Natural killer cell (primary cell): Measurements from ENCODE around the gene KLHL20. TPM values are rescaled to one million over a fixed set of nuclear protein-coding genes. Genes with fewer than 3 reads are reported as not detected.

Source experiments
- ATAC-seq, 3 donors: fragments of 150-1000 bp in 2 of 3; fragments of 200-7000 bp in 1 of 3; cut with Tn5 transposase; 1 replicate in 1 of 3; 2 replicates in 2 of 3; pipeline ENCODE4 v1.10.0; 2021; ENCODE audit warnings: mild to moderate bottlenecking in 2 of 3, moderate library complexity in 2 of 3
- DNase-seq, 2 donors: peaks; one replicate each; pipeline versions ENCODE4 v3.0.0 to v3.0.0-alpha.2; 2013 to 2021; ENCODE audit warnings: mixed read lengths in 1 of 2
- H3K27ac ChIP-seq: one replicate; pipeline ENCODE4 v1.5.1; 2013; ENCODE audit warnings: mild to moderate bottlenecking, low read length
- H3K27me3 ChIP-seq: one replicate; pipeline ENCODE4 v1.6.1; 2013; ENCODE audit warnings: low read length; ENCODE audit not compliant: control insufficient read depth, insufficient read depth
- H3K36me3 ChIP-seq: one replicate; pipeline ENCODE4 v1.6.1; 2013; ENCODE audit warnings: low read length; ENCODE audit not compliant: control insufficient read depth, insufficient read depth
- H3K4me1 ChIP-seq: one replicate; pipeline ENCODE4 v1.6.1; 2013; ENCODE audit warnings: low read length; ENCODE audit not compliant: control insufficient read depth, insufficient read depth
- H3K4me3 ChIP-seq: one replicate; pipeline ENCODE4 v1.5.1; 2013; ENCODE audit warnings: low read length
- H3K9me3 ChIP-seq: one replicate; pipeline ENCODE4 v1.6.1; 2013; ENCODE audit warnings: low read length; ENCODE audit not compliant: control insufficient read depth, insufficient read depth
- H3K27ac Mint-ChIP-seq, 2 donors: one replicate each; pipeline ENCODE4 v1.8.0; 2022; ENCODE audit warnings: mild to moderate bottlenecking in 2 of 2, mixed read lengths in 2 of 2, moderate library complexity in 1 of 2
- H3K27me3 Mint-ChIP-seq, 2 donors: one replicate each; pipeline ENCODE4 v1.8.0; 2022; ENCODE audit warnings: low read depth in 2 of 2, mixed read lengths in 2 of 2
- H3K36me3 Mint-ChIP-seq: one replicate; pipeline ENCODE4 v1.8.0; 2022; ENCODE audit warnings: mixed read lengths
- H3K4me1 Mint-ChIP-seq, 2 donors: one replicate each; pipeline ENCODE4 v1.8.0; 2022; ENCODE audit warnings: mixed read lengths in 2 of 2
- H3K4me3 Mint-ChIP-seq: one replicate; pipeline ENCODE4 v1.8.0; 2022; ENCODE audit warnings: mild to moderate bottlenecking, moderate library complexity, mixed read lengths
- H3K9me3 Mint-ChIP-seq, 2 donors: one replicate each; pipeline ENCODE4 v1.8.0; 2022; ENCODE audit warnings: mixed read lengths in 2 of 2
- WGBS: methylation state at CpG from one replicate; pipeline ENCODE4 v1.1.7; 2013; ENCODE audit warnings: missing lambda C conversion rate; ENCODE audit not compliant: insufficient coverage; 5-methylcytosine and 5-hydroxymethylcytosine counted together
- intact Hi-C: fragments of 100-400 bp; cut with micrococcal nuclease; formaldehyde crosslinking; loops from one replicate; pipeline ENCODE4 v1.14.2; 2022
- total RNA-seq, 4 donors: library from RNA; stranded (reverse); fragments of 120-200 nt in 1 of 4; gene quantifications; one replicate each; pipeline versions ENCODE4 v1.2.3 to v1.2.4, GENCODE V29; 2013 to 2022
- TF ChIP-seq, protein P1 (sequence below): fragments of 200-600 bp; IDR thresholded peaks from one replicate; pipeline ENCODE4 v1.8.0; 2022; ENCODE audit warnings: antibody characterized with exemption

KLHL20 gene
- total RNA-seq, 3 donors from 2014 or later (not counting 1 experiment from before 2014, with no cell fraction given), result 31.4 to 34.5 (median 33.1) TPM

- Histone ChIP-seq H3K4me1 (no peaks in the 10 kb centered on the region), H3K9me3 (no peaks in the 10 kb centered on the region), H3K4me3 (no peak overlapping the region), H3K27ac (no peak overlapping the region), H3K36me3 (peaks cover 36% of the 10 kb centered on the region), H3K27me3 (no peaks in the 10 kb centered on the region)
- intact Hi-C loops, result no loop called here
- Mint-ChIP-seq H3K4me1 (peaks cover 0 to 11% of the 10 kb centered on the region in 2 donors), H3K27me3 (no peaks in the 10 kb centered on the region), H3K4me3 (no peak overlapping the region), H3K36me3 (peaks cover 31% of the 10 kb centered on the region), H3K27ac (peak overlapping the region; percentile 48 to 59), H3K9me3 (no peaks in the 10 kb centered on the region)
- no peak for ATAC-seq
- WGBS, result 94% methylated on average over 4 of the region's 5 CpGs
- no peak for DNase-seq
- TF ChIP-seq, protein P1, sequence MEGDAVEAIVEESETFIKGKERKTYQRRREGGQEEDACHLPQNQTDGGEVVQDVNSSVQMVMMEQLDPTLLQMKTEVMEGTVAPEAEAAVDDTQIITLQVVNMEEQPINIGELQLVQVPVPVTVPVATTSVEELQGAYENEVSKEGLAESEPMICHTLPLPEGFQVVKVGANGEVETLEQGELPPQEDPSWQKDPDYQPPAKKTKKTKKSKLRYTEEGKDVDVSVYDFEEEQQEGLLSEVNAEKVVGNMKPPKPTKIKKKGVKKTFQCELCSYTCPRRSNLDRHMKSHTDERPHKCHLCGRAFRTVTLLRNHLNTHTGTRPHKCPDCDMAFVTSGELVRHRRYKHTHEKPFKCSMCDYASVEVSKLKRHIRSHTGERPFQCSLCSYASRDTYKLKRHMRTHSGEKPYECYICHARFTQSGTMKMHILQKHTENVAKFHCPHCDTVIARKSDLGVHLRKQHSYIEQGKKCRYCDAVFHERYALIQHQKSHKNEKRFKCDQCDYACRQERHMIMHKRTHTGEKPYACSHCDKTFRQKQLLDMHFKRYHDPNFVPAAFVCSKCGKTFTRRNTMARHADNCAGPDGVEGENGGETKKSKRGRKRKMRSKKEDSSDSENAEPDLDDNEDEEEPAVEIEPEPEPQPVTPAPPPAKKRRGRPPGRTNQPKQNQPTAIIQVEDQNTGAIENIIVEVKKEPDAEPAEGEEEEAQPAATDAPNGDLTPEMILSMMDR, result no peak
Observed at GRCh38 chr1:173775578-173776226, 60.9 kb downstream of the KLHL20 start.

DNA sequence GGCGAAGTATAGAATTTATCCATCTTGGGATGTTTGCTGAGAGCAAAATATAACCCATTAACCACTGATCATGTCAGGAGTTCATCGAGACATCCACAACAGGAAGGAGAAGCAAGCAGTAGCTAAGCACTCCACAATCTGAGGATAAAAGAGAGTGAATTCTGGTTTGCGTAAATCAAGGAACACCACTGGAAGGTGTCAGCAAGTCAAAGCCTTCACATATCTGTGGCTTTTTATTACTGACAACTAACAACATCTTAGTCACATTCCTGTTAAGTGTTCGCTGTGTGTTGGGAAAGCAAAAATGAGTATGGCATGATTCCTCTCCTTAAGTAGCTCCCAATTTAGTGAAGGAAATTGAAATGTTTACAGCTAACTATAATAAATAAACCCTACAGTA lies 65.2 kb downstream of the KLHL20 start:
- peaks cover 64% of the 10 kb centered on the region for H3K36me3 ChIP-seq
- no peaks in the 10 kb centered on the region for H3K9me3 ChIP-seq
- H3K27me3 Mint-ChIP-seq, result no peaks in the 10 kb centered on the region
- H3K27ac ChIP-seq, result no peak overlapping the region
- H3K4me1 Mint-ChIP-seq, result peaks cover 0 to 11% of the 10 kb centered on the region in 2 donors
- ATAC-seq, result no peak
- DNase-seq, result no peak
- H3K4me3 ChIP-seq, result no peak overlapping the region
- no peak overlapping the region for H3K4me3 Mint-ChIP-seq
- H3K9me3 Mint-ChIP-seq, result no peaks in the 10 kb centered on the region
- no peak overlapping the region for H3K27ac Mint-ChIP-seq
- 100% methylated on average over 3 of the region's 4 CpGs for WGBS
- TF ChIP-seq, protein P1, result no peak
- no peaks in the 10 kb centered on the region for H3K27me3 ChIP-seq
- no peaks in the 10 kb centered on the region for H3K4me1 ChIP-seq
- peaks cover 31% of the 10 kb centered on the region for H3K36me3 Mint-ChIP-seq
- intact Hi-C loops, result no loop called here

GRCh38 chr1:173784997-173785396 lies 70.2 kb downstream of the KLHL20 start:
- intact Hi-C loops, result no loop called here
- no peaks in the 10 kb centered on the region for H3K9me3 Mint-ChIP-seq
- ATAC-seq, result no peak
- no peak overlapping the region for H3K27ac Mint-ChIP-seq
- H3K4me3 ChIP-seq, result no peak overlapping the region
- H3K9me3 ChIP-seq, result no peaks in the 10 kb centered on the region
- no peaks in the 10 kb centered on the region for H3K4me1 ChIP-seq
- no peak overlapping the region for H3K4me3 Mint-ChIP-seq
- no peak overlapping the region for H3K27ac ChIP-seq
- no peaks in the 10 kb centered on the region for H3K36me3 Mint-ChIP-seq
- H3K27me3 ChIP-seq, result no peaks in the 10 kb centered on the region
- no peaks in the 10 kb centered on the region for H3K4me1 Mint-ChIP-seq
- WGBS, result 94% methylated on average over 6 of the region's 7 CpGs
- TF ChIP-seq, protein P1, result no peak
- no peaks in the 10 kb centered on the region for H3K27me3 Mint-ChIP-seq
- H3K36me3 ChIP-seq, result peaks cover 57% of the 10 kb centered on the region
- no peak for DNase-seq

DNA sequence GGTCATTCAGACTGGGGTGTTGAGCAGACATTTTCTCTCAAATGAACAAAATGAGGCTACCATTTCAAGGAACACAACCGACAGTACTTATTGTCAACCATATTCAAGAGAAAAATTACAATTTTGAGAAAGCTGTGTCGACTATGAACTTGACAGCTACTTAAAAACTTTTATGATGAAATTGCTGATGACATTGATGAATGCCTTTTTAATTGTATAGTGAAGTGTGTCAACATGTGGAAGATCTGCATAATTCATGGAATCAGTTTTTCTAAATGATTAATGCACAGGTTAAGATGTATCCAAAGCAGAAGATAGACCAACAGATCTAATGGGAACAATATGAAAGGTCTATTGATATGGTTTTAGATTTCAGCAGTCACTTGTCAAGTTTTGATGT lies 75.1 kb downstream of the KLHL20 start:
- 96% methylated on average over 2 of the region's 2 CpGs for WGBS
- TF ChIP-seq, protein P1, result no peak
- no peaks in the 10 kb centered on the region for H3K9me3 ChIP-seq
- Mint-ChIP-seq H3K4me3 (no peak overlapping the region), H3K27ac (no peak overlapping the region), H3K9me3 (no peaks in the 10 kb centered on the region), H3K4me1 (no peaks in the 10 kb centered on the region), H3K27me3 (no peaks in the 10 kb centered on the region), H3K36me3 (no peaks in the 10 kb centered on the region)
- ATAC-seq, result no peak
- intact Hi-C loops, result no loop called here
- H3K4me3 ChIP-seq, result no peak overlapping the region
- DNase-seq, result no peak
- H3K36me3 ChIP-seq, result peaks cover 18% of the 10 kb centered on the region
- H3K4me1 ChIP-seq, result no peaks in the 10 kb centered on the region
- no peaks in the 10 kb centered on the region for H3K27me3 ChIP-seq
- no peak overlapping the region for H3K27ac ChIP-seq
